SW 1271 (cell line): ENCODE data around the gene LACC1.

Source experiments
- DNase-seq, 2 experiments: peaks; one replicate each; lab custom pipeline; 2025; lab: John Stamatoyannopoulos, UW

LACC1 gene

GRCh38 chr13:43879755-43880181, at the start of gene LACC1:
Gene LACC1 (plus strand): TSS chr13:43879904. CDS start chr13:43880986, 1,082 bp downstream.
- peak in 1 of 2 experiments; percentile 42 for DNase-seq

- DNase-seq: no peak
Measured at GRCh38 chr13:43830497-43830881, 49.2 kb upstream of the LACC1 start.

- DNase-seq: no peak
Measured at GRCh38 chr13:43831088-43831487, 48.6 kb upstream of the LACC1 start.

GRCh38 chr13:43835701-43836100, 44.0 kb upstream of the LACC1 start:
- no peak for DNase-seq

- DNase-seq: no peak
Measured at GRCh38 chr13:43838909-43839308, 40.8 kb upstream of the LACC1 start.

DNA sequence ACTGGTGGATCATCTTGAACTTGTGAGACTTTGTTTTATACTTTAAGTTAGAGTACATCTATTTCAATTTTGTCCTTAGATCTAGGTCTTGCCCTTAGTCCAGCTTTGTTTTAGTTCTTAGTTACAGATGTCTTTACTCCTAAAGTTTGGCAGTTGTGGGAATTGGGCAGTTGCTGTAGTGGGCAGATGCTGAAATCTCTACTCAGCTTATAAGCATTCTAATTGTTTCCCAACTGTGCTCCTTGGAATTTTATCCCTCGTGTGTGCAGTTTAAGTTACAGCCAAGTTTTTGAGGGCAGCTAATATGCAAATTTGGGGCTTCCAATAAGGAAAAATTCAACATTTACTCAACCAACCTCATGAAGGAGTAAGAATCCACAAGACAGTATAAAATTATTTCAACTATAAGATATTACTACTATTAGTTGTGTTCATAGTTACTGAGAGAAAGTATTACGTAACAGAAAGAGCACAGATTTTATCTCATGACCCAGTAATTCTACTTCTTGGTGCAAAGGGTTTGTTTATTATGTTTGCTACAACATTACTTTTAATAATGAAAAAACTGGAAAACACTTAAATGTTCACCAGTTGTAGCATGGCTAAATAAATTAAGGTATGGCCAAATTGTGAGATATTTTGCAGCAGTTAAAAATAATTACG, 33.1 kb upstream of the LACC1 start:
- no peak for DNase-seq

DNA sequence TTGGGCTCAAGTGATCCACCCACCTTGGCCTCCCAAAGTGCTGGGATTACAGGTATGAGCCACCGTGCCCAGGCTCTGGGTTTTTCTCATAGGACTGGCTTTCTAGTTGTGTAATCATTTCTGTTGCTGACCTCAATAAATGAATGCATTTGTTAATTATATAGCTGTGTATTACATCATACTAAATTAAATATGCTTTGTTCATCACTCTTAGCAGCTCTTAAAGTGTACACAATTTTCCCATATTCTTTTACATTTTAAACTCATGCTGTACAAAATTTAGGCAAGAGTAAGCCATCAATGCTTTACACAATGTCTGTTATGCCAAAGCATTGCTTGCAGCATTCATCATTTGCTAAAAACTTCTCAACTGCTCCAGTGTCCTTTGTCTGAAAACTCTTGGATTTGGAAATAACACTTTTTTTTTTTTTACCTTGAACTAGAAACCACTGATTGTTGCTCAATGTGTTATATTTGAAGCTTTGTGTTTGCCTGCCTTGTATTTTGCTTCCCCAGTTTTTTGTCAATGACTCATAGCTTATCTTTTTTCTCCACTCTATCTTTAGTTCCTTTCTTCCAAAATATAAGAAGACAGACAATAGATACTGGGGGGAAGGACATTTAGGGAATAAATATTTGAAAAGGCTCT, 31.6 kb upstream of the LACC1 start:
- peak in 1 of 2 experiments; percentile 12 for DNase-seq

- no peak for DNase-seq
Measured at GRCh38 chr13:43850873-43851272, 28.8 kb upstream of the LACC1 start.

DNA sequence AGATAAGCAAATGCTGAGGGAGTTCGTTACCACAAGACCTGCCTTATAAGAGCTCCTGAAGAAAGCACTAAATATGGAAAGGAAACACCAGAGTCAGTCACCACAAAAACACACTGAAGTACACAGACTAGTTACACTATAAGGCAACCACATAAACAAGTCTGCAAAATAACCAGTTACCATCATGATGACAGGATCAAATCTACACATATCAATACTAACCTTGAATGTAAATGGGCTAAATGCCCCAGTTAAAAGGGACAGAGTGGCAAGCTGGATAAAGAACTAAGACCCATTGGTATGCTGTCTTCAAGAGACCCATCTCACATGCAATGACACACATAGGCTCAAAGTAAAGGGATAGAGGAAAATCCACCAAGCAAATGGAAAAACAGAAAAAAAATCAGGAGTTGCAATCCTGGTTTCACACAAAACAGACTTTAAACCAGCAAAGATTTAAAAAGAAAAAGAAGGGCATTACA, 26.7 kb upstream of the LACC1 start:
- no peak for DNase-seq

DNA sequence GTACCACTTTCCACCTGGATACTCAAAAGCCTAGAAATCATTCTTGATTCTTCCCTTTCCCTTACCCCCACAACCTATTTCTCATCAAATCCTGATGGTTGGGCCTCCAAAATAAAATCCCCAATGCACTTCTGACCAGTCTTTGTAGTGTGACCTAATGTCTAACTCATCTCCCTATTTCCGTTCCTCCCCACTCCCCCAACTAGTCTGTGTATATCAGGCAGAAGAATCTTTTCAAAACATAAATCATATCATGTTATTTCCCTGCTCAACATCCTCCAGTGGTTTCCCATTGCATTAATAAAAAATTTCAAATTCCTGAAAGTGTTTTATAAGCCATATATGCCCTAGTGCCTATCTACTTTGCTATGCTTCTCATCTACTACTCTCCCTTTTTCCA, 17.8 kb upstream of the LACC1 start:
- DNase-seq: no peak

DNA sequence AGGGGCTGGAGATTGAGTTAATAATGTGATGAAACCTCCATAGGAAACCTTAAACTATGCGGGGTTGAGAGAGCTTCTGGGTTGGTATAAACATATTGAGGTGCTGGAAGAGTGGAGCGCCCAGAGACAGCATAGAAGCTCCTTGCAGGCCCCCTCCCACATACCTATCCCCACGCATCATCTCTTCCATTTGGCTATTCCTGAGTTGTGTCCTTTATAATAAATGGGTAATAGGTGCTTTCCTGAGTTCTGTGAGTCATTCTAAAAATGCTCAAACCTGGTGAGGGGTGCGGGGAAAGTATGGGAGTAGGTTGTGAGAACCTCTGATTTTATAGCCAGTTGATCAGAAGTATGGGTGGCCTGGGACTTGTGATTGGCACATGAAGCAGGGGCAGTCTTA, 14.8 kb upstream of the LACC1 start:
- no peak for DNase-seq

DNA sequence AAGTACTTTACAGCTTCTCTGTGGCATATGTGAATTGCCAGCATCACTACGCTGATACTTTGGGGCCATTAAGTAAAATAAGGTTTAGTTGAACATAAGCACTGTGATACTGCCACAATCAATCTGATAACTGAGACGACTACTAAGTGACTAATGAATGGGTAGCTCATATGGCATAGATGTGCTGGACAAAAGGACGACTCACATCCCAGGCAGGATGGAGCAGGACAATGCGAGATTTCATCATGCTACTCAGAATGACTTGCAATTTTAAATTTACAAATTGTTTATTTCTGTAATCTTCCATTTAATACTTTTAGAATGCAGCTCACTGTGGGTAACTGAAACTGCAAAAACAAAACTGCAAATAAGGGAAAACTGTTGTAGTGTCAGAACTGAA, 13.8 kb upstream of the LACC1 start:
- DNase-seq: no peak

GRCh38 chr13:43872181-43872580, 7.5 kb upstream of the LACC1 start:
- no peak for DNase-seq

GRCh38 chr13:43874504-43875092, 5.1 kb upstream of the LACC1 start:
- peak in 1 of 2 experiments; percentile 50 for DNase-seq

GRCh38 chr13:43876366-43876765, 3.3 kb upstream of the LACC1 start:
- DNase-seq: no peak

GRCh38 chr13:43877326-43877725, 2.4 kb upstream of the LACC1 start:
- no peak for DNase-seq

GRCh38 chr13:43877766-43878165, 1.9 kb upstream of the LACC1 start:
- DNase-seq: no peak

- DNase-seq: peak; percentile 6 to 68
Measured at GRCh38 chr13:43878892-43879754, 581 bp upstream of the LACC1 start, which contains the start of gene CCDC122. Gene CCDC122 (minus strand): TSS chr13:43879740. CDS start chr13:43869376, 10,364 bp downstream.

GRCh38 chr13:43880214-43880855, 631 bp downstream of the LACC1 start:
- DNase-seq: no peak

GRCh38 chr13:43880926-43881325, 1.2 kb downstream of the LACC1 start:
- DNase-seq: no peak

DNA sequence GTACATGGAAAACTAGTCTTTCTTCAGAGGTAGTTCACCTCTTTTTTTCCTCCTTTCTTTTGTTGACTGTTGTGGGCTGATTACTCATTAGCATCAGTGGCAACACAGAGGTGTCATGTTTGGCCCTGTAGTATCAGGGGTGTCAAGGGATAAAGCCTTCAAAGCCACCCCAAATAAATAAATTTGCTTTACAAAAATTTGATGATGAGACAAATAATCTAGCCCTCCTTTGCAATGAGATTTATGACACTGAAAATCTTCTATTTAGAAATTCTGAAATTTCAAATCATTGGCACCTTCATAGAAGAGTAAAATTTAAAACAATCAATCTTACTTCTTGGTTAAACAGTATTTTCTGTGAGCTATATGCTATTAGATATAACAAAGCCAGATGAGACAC, 1.9 kb downstream of the LACC1 start:
- DNase-seq: no peak

DNA sequence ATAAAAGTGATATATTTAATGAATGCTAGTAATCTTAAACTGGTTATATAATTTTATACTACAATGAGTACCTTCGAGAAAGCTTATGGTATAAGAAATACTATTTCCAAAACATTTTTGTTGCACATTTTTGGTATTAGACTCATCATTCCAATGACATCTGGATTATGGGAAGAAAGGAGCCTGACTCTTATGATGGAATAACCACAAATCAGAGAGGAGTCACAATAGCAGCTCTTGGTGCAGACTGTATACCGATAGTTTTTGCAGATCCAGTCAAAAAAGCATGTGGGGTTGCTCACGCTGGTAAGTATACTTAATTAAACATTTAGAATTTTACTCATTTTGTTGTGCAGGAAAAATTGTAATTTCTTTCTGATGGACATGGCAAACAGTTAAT, 3.9 kb downstream of the LACC1 start:
- DNase-seq: no peak
